ENCODE data around the gene LYSMD2. TPM values are rescaled to one million over a fixed set of nuclear protein-coding genes. Genes with fewer than 3 reads are reported as not detected.

Gene LYSMD2
- total RNA-seq, 1 donor from 2014 or later = 4.2 TPM

DNA sequence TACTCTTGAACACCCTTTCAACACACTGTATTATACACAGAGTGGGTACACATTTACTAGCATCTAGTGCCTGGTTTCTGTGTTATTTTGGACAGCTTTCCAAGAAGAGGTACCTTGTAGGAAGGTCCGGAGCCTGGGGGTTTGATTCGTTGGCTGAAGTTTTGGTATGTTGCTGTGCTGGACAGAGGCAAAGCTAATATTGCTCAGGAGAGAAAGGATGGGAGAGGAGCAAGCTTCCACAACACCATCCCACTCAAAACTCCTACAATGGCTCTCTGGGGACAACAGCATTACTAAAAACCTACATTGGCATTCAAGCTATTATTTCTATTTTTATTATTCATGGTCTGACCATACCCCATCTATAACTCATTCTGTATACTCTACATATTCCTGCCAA is 1.1 kb upstream of the LYSMD2 start:
- TF ChIP-seq, protein P1, sequence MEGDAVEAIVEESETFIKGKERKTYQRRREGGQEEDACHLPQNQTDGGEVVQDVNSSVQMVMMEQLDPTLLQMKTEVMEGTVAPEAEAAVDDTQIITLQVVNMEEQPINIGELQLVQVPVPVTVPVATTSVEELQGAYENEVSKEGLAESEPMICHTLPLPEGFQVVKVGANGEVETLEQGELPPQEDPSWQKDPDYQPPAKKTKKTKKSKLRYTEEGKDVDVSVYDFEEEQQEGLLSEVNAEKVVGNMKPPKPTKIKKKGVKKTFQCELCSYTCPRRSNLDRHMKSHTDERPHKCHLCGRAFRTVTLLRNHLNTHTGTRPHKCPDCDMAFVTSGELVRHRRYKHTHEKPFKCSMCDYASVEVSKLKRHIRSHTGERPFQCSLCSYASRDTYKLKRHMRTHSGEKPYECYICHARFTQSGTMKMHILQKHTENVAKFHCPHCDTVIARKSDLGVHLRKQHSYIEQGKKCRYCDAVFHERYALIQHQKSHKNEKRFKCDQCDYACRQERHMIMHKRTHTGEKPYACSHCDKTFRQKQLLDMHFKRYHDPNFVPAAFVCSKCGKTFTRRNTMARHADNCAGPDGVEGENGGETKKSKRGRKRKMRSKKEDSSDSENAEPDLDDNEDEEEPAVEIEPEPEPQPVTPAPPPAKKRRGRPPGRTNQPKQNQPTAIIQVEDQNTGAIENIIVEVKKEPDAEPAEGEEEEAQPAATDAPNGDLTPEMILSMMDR (IDR thresholded peaks at IDR 0.05; ENCODE audit: insufficient read depth, low read length, severe bottlenecking) = no peak
- Histone ChIP-seq H3K4me3 (ENCODE audit: low read depth, low read length) (no peak overlapping the region), H3K36me3 (ENCODE audit: control insufficient read depth, insufficient read depth, low read length) (no peaks in the 10 kb centered on the region), H3K27me3 (ENCODE audit: control insufficient read depth, insufficient read depth, low read length) (no peaks in the 10 kb centered on the region)
- no peak for FAIRE-seq
- DNase-seq (ENCODE audit: low read depth) = no peak

DNA sequence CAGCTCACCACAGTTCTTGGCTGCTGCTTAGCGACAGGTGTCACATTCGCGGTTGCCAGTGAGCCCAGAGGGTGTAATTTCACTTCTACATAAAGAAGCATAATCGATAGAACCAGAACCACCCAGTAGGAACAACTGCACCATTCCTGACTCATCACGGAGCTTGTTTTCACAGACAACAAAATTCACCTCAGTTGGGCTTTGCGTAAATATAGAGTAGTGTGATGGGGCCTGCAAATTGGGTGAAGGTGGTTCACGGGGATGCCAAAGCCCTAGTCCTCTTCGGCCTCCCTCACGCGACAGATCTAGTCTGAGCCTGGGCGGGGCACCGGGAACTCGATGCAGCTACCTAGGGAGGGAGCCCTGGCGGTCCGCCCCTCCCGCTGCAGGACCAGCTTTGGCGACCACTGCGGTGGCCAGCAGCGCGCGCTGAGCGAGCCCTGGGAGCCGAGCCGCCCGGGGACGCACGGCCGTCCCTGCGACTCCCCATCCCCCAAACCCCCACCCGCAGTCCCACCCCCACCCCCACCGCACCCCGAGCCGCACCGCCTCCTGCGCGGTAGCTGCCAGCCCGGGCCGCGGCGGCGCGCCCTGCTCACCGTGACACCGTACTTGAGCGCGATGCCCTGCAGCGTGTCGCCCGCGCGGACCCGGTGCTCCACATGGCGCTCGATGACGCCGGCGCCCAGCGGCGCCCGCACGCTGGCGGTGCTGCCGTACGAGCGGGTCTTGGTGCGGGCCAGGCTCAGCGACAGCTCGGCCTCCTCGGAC is 519 bp downstream of the LYSMD2 start:
- H3K27me3 ChIP-seq (ENCODE audit: control insufficient read depth, insufficient read depth, low read length) = no peaks in the 10 kb centered on the region
- peak overlapping the region; percentile 63 for H3K4me3 ChIP-seq (ENCODE audit: low read depth, low read length)
- TF ChIP-seq, protein P1 (IDR thresholded peaks at IDR 0.05; ENCODE audit: insufficient read depth, low read length, severe bottlenecking) = no peak
- H3K36me3 ChIP-seq (ENCODE audit: control insufficient read depth, insufficient read depth, low read length) = no peaks in the 10 kb centered on the region
- no peak for FAIRE-seq
- no peak for DNase-seq (ENCODE audit: low read depth)

DNA sequence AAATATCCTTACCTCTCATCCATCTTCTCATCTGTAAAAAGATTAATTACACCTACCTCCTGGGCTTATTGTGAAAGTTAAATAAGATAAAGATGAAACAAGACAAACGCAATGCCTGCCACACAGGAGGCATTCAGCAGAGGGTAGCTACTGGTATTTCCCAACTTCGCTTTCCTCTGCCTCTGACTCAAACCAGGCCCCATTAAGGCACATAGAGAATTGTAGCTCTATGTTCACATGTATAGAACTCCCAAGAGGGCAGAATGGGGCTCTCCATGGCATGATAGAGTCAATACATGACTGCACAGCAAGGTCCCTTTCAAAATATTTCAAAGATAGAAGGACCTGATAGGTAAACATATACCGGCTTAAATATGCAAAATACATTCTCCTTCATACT is 1.4 kb downstream of the LYSMD2 start:
- no peak for FAIRE-seq
- H3K36me3 ChIP-seq (ENCODE audit: control insufficient read depth, insufficient read depth, low read length) = no peaks in the 10 kb centered on the region
- no peaks in the 10 kb centered on the region for H3K27me3 ChIP-seq (ENCODE audit: control insufficient read depth, insufficient read depth, low read length)
- H3K4me3 ChIP-seq (ENCODE audit: low read depth, low read length) = no peak overlapping the region
- TF ChIP-seq, protein P1 (IDR thresholded peaks at IDR 0.05; ENCODE audit: insufficient read depth, low read length, severe bottlenecking) = no peak
- peak; percentile 29 for DNase-seq (ENCODE audit: low read depth)

DNA sequence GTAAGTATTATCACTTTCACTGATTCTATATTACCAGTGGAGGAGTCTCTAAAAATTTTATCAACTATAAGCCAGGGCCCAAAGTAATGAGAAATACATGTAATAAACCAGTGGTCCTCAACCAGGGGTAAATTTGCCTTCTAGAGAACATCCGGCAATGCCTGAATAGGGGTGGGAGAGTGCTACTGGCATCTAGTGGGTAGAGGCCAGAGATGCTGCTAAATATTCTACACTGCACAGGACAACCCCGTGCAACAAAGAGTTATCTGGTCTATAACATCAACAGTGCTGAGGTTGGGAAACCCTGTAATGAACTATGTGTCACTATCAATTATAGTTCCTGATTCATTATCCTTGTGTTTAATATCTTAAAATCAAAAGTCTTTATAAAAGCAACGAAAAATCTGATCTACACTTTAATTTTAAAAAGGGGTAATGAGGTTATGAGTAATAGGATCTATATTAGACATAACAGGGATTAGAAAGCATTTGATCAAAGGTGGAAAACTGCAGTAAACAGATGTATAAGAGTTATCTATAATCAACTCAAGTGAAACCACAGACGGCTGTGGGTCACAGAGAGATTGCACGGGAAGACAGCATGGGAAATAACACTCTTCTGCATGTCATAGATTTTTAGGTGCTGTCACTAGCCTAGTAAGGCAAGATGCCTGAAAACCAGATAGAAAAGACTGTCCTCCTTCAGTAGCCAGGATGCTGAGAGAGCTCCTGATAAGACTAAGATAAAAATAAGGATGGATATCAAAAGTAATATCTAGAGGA is 2.0 kb downstream of the LYSMD2 start:
- DNase-seq (ENCODE audit: low read depth) (no peak), FAIRE-seq (no peak)
- TF ChIP-seq, protein P1 (IDR thresholded peaks at IDR 0.05; ENCODE audit: insufficient read depth, low read length, severe bottlenecking) = no peak

DNA sequence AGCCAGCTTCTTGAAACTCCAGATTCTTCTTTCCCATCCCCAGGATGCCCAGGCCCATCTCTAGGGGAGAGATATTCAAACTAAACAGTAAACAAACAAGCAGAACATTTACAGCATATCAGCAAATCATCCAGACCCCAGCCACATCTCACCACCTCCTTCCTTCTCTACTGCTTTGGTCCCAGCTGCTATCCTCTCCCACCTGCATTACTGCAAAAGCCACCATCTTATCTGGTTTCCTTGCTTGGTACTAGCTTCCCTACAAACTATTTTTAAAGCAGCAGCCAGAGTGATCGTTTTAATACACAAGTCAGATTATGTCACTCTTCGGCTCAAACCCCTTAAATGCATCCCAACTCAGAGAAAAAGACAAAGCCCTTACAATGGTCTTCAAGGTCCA is 4.8 kb downstream of the LYSMD2 start:
- Histone ChIP-seq H3K36me3 (ENCODE audit: control insufficient read depth, insufficient read depth, low read length) (no peaks in the 10 kb centered on the region), H3K27me3 (ENCODE audit: control insufficient read depth, insufficient read depth, low read length) (no peaks in the 10 kb centered on the region), H3K4me3 (ENCODE audit: low read depth, low read length) (no peak overlapping the region)
- TF ChIP-seq, protein P1 (IDR thresholded peaks at IDR 0.05; ENCODE audit: insufficient read depth, low read length, severe bottlenecking) = no peak
- FAIRE-seq = no peak
- DNase-seq (ENCODE audit: low read depth) = no peak

More for the DNA sequence above, 2.0 kb downstream of the LYSMD2 start:
- no peak overlapping the region for H3K4me3 ChIP-seq (ENCODE audit: low read depth, low read length)
- H3K27me3 ChIP-seq (ENCODE audit: control insufficient read depth, insufficient read depth, low read length) = no peaks in the 10 kb centered on the region
- H3K36me3 ChIP-seq (ENCODE audit: control insufficient read depth, insufficient read depth, low read length) = no peaks in the 10 kb centered on the region

Measured in bronchial epithelial cell (primary cell).